PC-3 (cell line): Measurements from ENCODE around the gene ARFIP1. TPM values are rescaled to one million over a fixed set of nuclear protein-coding genes. Genes with fewer than 3 reads are reported as not detected.

Source experiments
- ATAC-seq: fragments of 200-7000 bp; cut with Tn5 transposase; 2 replicates; pipeline ENCODE4 v1.9.1; 2020; ENCODE audit warnings: mild to moderate bottlenecking, moderate library complexity
- BruUV-seq: library from RNA; stranded (reverse); fragments of 400-500 nt; replicated peaks from 2 replicates; lab custom pipeline; 2021; lab: Mats Ljungman, UMichigan
- CTCF ChIA-PET: fragments of 300-600 bp; sonication (Branson Sonifier 250); formaldehyde crosslinking; loops from one replicate; lab custom pipeline; 2022; ENCODE audit warnings: antibody characterized with exemption; lab: Charles Lee
- POLR2A ChIA-PET: fragments of 300-600 bp; sonication (Branson Sonifier 250); formaldehyde crosslinking; loops from one replicate; lab custom pipeline; 2022; ENCODE audit warnings: antibody characterized with exemption; ENCODE audit not compliant: unreplicated experiment; lab: Charles Lee
- DNase-seq: peaks from one replicate; pipeline ENCODE4 v3.0.0-alpha.2; 2015
- H2AFZ ChIP-seq: fragments of 300-600 bp; sonication (generic); 2 replicates; pipeline ENCODE4 v1.6.0; 2016; ENCODE audit warnings: antibody characterized with exemption, low read length
- H3F3A ChIP-seq: fragments of 300-600 bp; sonication (generic); one replicate; pipeline ENCODE4 v1.6.0; 2017; ENCODE audit warnings: antibody characterized with exemption, low read length, control low read depth, mild to moderate bottlenecking; ENCODE audit not compliant: unreplicated experiment
- H3K27ac ChIP-seq: fragments of 300-600 bp; sonication (generic); 2 replicates; pipeline ENCODE4 v1.5.1; 2016; ENCODE audit warnings: mild to moderate bottlenecking, low read length
- H3K27me3 ChIP-seq: fragments of 300-600 bp; sonication (generic); 2 replicates; pipeline ENCODE4 v1.6.1; 2016; ENCODE audit warnings: low read length, mixed read lengths
- H3K36me3 ChIP-seq: fragments of 300-600 bp; sonication (generic); 2 replicates; pipeline ENCODE4 v1.6.1; 2016; ENCODE audit warnings: low read depth, mixed run types, low read length, mixed read lengths
- H3K4me1 ChIP-seq: fragments of 300-600 bp; sonication (generic); 2 replicates; pipeline ENCODE4 v1.5.1; 2016; ENCODE audit warnings: low read length; ENCODE audit not compliant: insufficient read depth
- H3K4me2 ChIP-seq: fragments of 300-600 bp; sonication (generic); 2 replicates; pipeline ENCODE4 v1.6.0; 2016; ENCODE audit warnings: low read length
- H3K4me3 ChIP-seq: fragments of 300-600 bp; sonication (generic); 2 replicates; pipeline ENCODE4 v1.5.1; 2016; ENCODE audit warnings: mild to moderate bottlenecking, low read length, mixed read lengths
- H3K79me2 ChIP-seq: fragments of 300-600 bp; sonication (generic); 2 replicates; pipeline ENCODE4 v1.6.1; 2017; ENCODE audit warnings: low read length, mixed read lengths
- H3K9ac ChIP-seq: fragments of 300-600 bp; sonication (generic); 2 replicates; pipeline ENCODE4 v1.6.0; 2016; ENCODE audit warnings: mild to moderate bottlenecking, low read length
- H3K9me2 ChIP-seq: fragments of 300-600 bp; sonication (generic); replicated peaks from 2 replicates; pipeline ENCODE4 v1.6.1; 2016; ENCODE audit warnings: mixed run types, low read length, mixed read lengths
- H3K9me3 ChIP-seq: fragments of 300-600 bp; sonication (generic); 2 replicates; pipeline ENCODE4 v1.6.1; 2016; ENCODE audit warnings: low read length, mixed read lengths
- H4K20me1 ChIP-seq: fragments of 300-600 bp; sonication (generic); 2 replicates; pipeline ENCODE4 v1.6.1; 2016; ENCODE audit warnings: low read length, mixed read lengths
- CTCF ChIP-seq: fragments of 300-600 bp; sonication (generic); conservative IDR thresholded peaks from 2 replicates; pipeline ENCODE4 v1.5.1; 2017; ENCODE audit warnings: antibody characterized with exemption, low read depth, mild to moderate bottlenecking, low read length
- EZH2 ChIP-seq: fragments of 300-600 bp; sonication (generic); IDR thresholded peaks from one replicate; pipeline ENCODE4 v1.6.1; 2017; ENCODE audit warnings: antibody characterized with exemption, mild to moderate bottlenecking, low read length; ENCODE audit not compliant: unreplicated experiment
- EZH2phosphoT487 ChIP-seq: fragments of 300-600 bp; sonication (generic); IDR thresholded peaks from 2 replicates; pipeline ENCODE4 v1.6.1; 2018; ENCODE audit warnings: mild to moderate bottlenecking, antibody characterized with exemption, low read length, borderline replicate concordance
- intact Hi-C: fragments of 100-400 bp; cut with micrococcal nuclease; formaldehyde crosslinking; loops from 2 replicates; pipeline ENCODE4 v1.9.0; 2023
- total RNA-seq: library from RNA; depleted of rRNA; stranded (reverse); fragments of >200 nt; gene quantifications from 2 replicates; pipeline ENCODE4 v1.2.3, GENCODE V29; 2014

Gene ARFIP1
- total RNA-seq, 1 experiment from 2014 or later: 23.5 TPM

GRCh38 chr4:152780267-152780778 is 569 bp downstream of the ARFIP1 start:
- Histone ChIP-seq H3K36me3 (no peaks in the 10 kb centered on the region; the same call in 1 of the 2 replicates), H3K9me3 (no peaks in the 10 kb centered on the region), H3K4me1 (peaks cover 18% of the 10 kb centered on the region; the same call in 1 of the 2 replicates), H4K20me1 (peaks cover 20% of the 10 kb centered on the region; the same call in 1 of the 2 replicates), H3K9ac (peak overlapping the region; percentile 69), H3K27ac (peak overlapping the region; percentile 61), H3K27me3 (no peaks in the 10 kb centered on the region), H3K9me2 (no peaks in the 10 kb centered on the region), H3K4me2 (peak overlapping the region; percentile 78), H3K79me2 (peaks cover 53% of the 10 kb centered on the region), H3K4me3 (peak overlapping the region; percentile 98), H3F3A (no peaks in the 10 kb centered on the region), H2AFZ (peak overlapping the region; percentile 73)
- ChIA-PET CTCF (no interaction called here), POLR2A (interaction anchor here (0.5 kb wide), 1 partner anchor 482 kb away, joined by 3 read pairs; no protein-coding TSS in a partner anchor)
- TF ChIP-seq EZH2phosphoT487 (no peak), CTCF (no peak), EZH2 (no peak)
- peak; percentile 37 for ATAC-seq
- intact Hi-C loops: no loop called here
- BruUV-seq: TSS peak; percentile 81
- DNase-seq: peak; percentile 32

GRCh38 chr4:152784490-152785350 is 5.0 kb downstream of the ARFIP1 start:
- Histone ChIP-seq H3K79me2 (peaks cover 94% of the 10 kb centered on the region), H2AFZ (no peak overlapping the region), H3K4me2 (no peak overlapping the region), H3K36me3 (no peaks in the 10 kb centered on the region; the same call in 1 of the 2 replicates), H3F3A (no peaks in the 10 kb centered on the region), H3K9me3 (no peaks in the 10 kb centered on the region), H3K27ac (no peak overlapping the region), H3K4me3 (no peak overlapping the region), H4K20me1 (peaks cover 20% of the 10 kb centered on the region; the same call in 1 of the 2 replicates), H3K27me3 (no peaks in the 10 kb centered on the region), H3K4me1 (peaks cover 14% of the 10 kb centered on the region; the same call in 1 of the 2 replicates), H3K9me2 (no peaks in the 10 kb centered on the region), H3K9ac (no peak overlapping the region)
- POLR2A ChIA-PET: no interaction called here
- no peak for ATAC-seq
- TF ChIP-seq EZH2phosphoT487: no peak
- peak; percentile 36; the same call in 1 of the 2 replicates for TF ChIP-seq CTCF
- CTCF ChIA-PET: no interaction called here
- intact Hi-C loops: no loop called here
- no TSS peak for BruUV-seq
- peak; percentile 14 for DNase-seq
